ENCODE data around the gene SMURF2.

DNA sequence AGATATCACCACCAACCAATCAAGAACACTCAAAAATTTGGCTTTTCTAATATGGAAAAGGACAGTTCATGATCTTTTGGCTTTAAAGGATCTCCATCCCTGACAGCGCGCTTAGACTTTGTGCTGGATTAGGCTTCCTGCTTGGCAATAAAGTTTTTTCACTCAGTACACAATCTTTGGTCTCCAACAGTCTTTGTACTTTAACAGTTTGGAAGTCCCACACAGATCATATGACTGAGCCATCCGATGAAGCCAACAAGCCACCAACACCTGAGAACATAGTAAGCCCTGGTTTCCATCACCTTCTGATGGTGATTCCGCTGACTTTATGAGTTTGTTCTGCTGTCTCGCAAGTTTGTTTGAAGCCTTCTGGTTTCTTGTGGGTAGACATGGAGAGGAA, 34.3 kb downstream of the SMURF2 start:
- no peak for TF ChIP-seq EZH2 (IDR thresholded peaks at IDR 0.05; ENCODE audit: low read depth)
- TF ChIP-seq, protein P1, sequence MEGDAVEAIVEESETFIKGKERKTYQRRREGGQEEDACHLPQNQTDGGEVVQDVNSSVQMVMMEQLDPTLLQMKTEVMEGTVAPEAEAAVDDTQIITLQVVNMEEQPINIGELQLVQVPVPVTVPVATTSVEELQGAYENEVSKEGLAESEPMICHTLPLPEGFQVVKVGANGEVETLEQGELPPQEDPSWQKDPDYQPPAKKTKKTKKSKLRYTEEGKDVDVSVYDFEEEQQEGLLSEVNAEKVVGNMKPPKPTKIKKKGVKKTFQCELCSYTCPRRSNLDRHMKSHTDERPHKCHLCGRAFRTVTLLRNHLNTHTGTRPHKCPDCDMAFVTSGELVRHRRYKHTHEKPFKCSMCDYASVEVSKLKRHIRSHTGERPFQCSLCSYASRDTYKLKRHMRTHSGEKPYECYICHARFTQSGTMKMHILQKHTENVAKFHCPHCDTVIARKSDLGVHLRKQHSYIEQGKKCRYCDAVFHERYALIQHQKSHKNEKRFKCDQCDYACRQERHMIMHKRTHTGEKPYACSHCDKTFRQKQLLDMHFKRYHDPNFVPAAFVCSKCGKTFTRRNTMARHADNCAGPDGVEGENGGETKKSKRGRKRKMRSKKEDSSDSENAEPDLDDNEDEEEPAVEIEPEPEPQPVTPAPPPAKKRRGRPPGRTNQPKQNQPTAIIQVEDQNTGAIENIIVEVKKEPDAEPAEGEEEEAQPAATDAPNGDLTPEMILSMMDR (conservative IDR thresholded peaks at IDR 0.05) = no peak

Measured in PC-9 (cell line).